T47D (cell line): ENCODE measurements around the gene AKT3.

Experiments
- DNase-seq, 2 experiments: peaks; one replicate each; pipeline versions ENCODE4 v3.0.0 to v3.0.0-alpha.2; 2011 to 2012; ENCODE audit warnings: low read depth in 1 of 2, low spot score in 1 of 2
- JUND ChIP-seq: IDR thresholded peaks from 2 replicates; pipeline ENCODE4 v1.6.1; 2012; ENCODE audit warnings: low read depth
- in situ Hi-C: cut with HindIII; loops from 2 replicates; pipeline ENCODE4 v1.10.0; 2016; ENCODE audit warnings: low sequenced_read_pairs, low pct_unique_long_range_greater_than_20kb

AKT3 gene

GRCh38 chr1:243507001-243507671, 342.9 kb downstream of the AKT3 start:
- in situ Hi-C loops = no loop called here
- DNase-seq = no peak
- no peak for TF ChIP-seq JUND

GRCh38 chr1:243505986-243506689, 343.9 kb downstream of the AKT3 start:
- DNase-seq = peak in 1 of 2 experiments; percentile 15
- in situ Hi-C loops = no loop called here
- TF ChIP-seq JUND = no peak

- no peak for TF ChIP-seq JUND
- in situ Hi-C loops = no loop called here
- DNase-seq = no peak
These were observed 346.9 kb downstream of the AKT3 start for GRCh38 chr1:243503155-243503554.

- DNase-seq = no peak
- in situ Hi-C loops = no loop called here
- no peak for TF ChIP-seq JUND
These were observed 349.0 kb downstream of the AKT3 start for GRCh38 chr1:243501002-243501401.

- in situ Hi-C loops = no loop called here
These were observed 349.5 kb downstream of the AKT3 start for GRCh38 chr1:243500512-243500911.

GRCh38 chr1:243499711-243500110, 350.3 kb downstream of the AKT3 start:
- in situ Hi-C loops = no loop called here
- TF ChIP-seq JUND = no peak
- no peak for DNase-seq

More at GRCh38 chr1:243500512-243500911, 349.5 kb downstream of the AKT3 start:
- no peak for TF ChIP-seq JUND
- DNase-seq = no peak

- no peak for TF ChIP-seq JUND
- in situ Hi-C loops = no loop called here
- no peak for DNase-seq
These were observed 350.8 kb downstream of the AKT3 start for GRCh38 chr1:243499248-243499647.

GRCh38 chr1:243497939-243498681, 351.9 kb downstream of the AKT3 start:
- in situ Hi-C loops = no loop called here
- DNase-seq = no peak
- TF ChIP-seq JUND = no peak

GRCh38 chr1:243496806-243497205, 353.2 kb downstream of the AKT3 start:
- no peak for DNase-seq
- no peak for TF ChIP-seq JUND
- in situ Hi-C loops = no loop called here

- in situ Hi-C loops = no loop called here
- no peak for TF ChIP-seq JUND
- DNase-seq = no peak
These were observed 353.8 kb downstream of the AKT3 start for GRCh38 chr1:243496187-243496646.

GRCh38 chr1:243495442-243496186, 354.4 kb downstream of the AKT3 start:
- in situ Hi-C loops = no loop called here
- no peak for TF ChIP-seq JUND
- DNase-seq = no peak

- DNase-seq = no peak
- no peak for TF ChIP-seq JUND
- in situ Hi-C loops = no loop called here
These were observed 355.2 kb downstream of the AKT3 start for GRCh38 chr1:243494741-243495431.
